Spleen (tissue), 11 donors: ENCODE data around the gene CCDC43. TPM values are rescaled to one million over a fixed set of nuclear protein-coding genes. Genes with fewer than 3 reads are reported as not detected.
A peak's percentile ranks its signal among the peaks of the same experiment; 100 is the strongest.
"Not testable (repeated sequence)": the region's sequence is repeated elsewhere in the genome, so short reads cannot be mapped to it uniquely, and the experiment has no call there.

Experiments
- DNase-seq: peaks from one replicate; pipeline ENCODE4 v3.0.0-alpha.2; 2020
- H3K27ac ChIP-seq, 8 donors: fragments of 200-600 bp; sonication (generic) in 7 of 8; 1 replicate in 4 of 8; 2 replicates in 4 of 8; pipeline versions ENCODE4 v1.5.0 to v1.8.0; 2016 to 2021; ENCODE audit warnings: inconsistent platforms in 4 of 8, mild to moderate bottlenecking in 4 of 8, moderate library complexity in 1 of 8
- H3K27me3 ChIP-seq, 7 donors: fragments of 200-600 bp; sonication (generic) in 6 of 7; replicated peaks in 1 of 7; 1 replicate in 4 of 7; 2 replicates in 3 of 7; pipeline versions ENCODE4 v1.5.0 to v1.8.0; 2016 to 2021; ENCODE audit warnings: inconsistent platforms in 3 of 7, mild to moderate bottlenecking in 1 of 7
- H3K36me3 ChIP-seq, 6 donors: fragments of 200-600 bp; sonication (generic) in 5 of 6; 1 replicate in 4 of 6; 2 replicates in 2 of 6; pipeline versions ENCODE4 v1.5.0 to v1.8.0; 2016 to 2021; ENCODE audit warnings: inconsistent platforms in 2 of 6
- H3K4me1 ChIP-seq, 6 donors: fragments of 200-600 bp; sonication (generic) in 5 of 6; 1 replicate in 3 of 6; 2 replicates in 3 of 6; pipeline versions ENCODE4 v1.5.0 to v1.8.0; 2016 to 2021; ENCODE audit warnings: inconsistent platforms in 3 of 6
- H3K4me3 ChIP-seq, 8 donors: fragments of 200-600 bp; sonication (generic) in 7 of 8; 1 replicate in 4 of 8; 2 replicates in 4 of 8; pipeline versions ENCODE4 v1.5.0 to v1.8.0; 2016 to 2021; ENCODE audit warnings: inconsistent platforms in 4 of 8, mild to moderate bottlenecking in 4 of 8, moderate library complexity in 2 of 8
- H3K9me3 ChIP-seq, 8 donors: fragments of 200-600 bp; sonication (generic) in 7 of 8; 1 replicate in 4 of 8; 2 replicates in 4 of 8; pipeline versions ENCODE4 v1.5.0 to v1.8.0; 2016 to 2021; ENCODE audit warnings: inconsistent platforms in 4 of 8
- POLR2A ChIP-seq, 3 donors: fragments of 450-650 bp; IDR thresholded peaks; one replicate each; pipeline ENCODE4 v1.5.1; 2017; ENCODE audit warnings: antibody characterized with exemption in 3 of 3, mild to moderate bottlenecking in 1 of 3
- POLR2AphosphoS5 ChIP-seq, 3 donors: sonication (generic); formaldehyde crosslinking; IDR thresholded peaks; one replicate each; pipeline ENCODE4 v1.5.1; 2017; ENCODE audit warnings: antibody characterized with exemption in 3 of 3
- WGBS, 5 donors: extraction: QIAGEN DNeasy Blood & Tissue Kit in 3 of 5; methylation state at CpG; one replicate each; pipeline versions ENCODE4 v1.1.5 to v1.1.7; 2013 to 2018; 5-methylcytosine and 5-hydroxymethylcytosine counted together
- intact Hi-C: fragments of 100-400 bp; cut with DNase I; formaldehyde crosslinking; loops from one replicate; pipeline ENCODE4 v1.15.0; 2023; ENCODE audit warnings: low total_unique reads
- polyA plus RNA-seq, 3 donors: library from polyadenylated mRNA; stranded (reverse); fragments of 200-250 nt; gene quantifications; one replicate each; pipeline ENCODE4 v1.2.1, GENCODE V29; 2013
- total RNA-seq, 7 donors: library from RNA; depleted of rRNA in 3 of 7; stranded (reverse); fragments of >200 nt in 3 of 7; fragmentation: NEBNext Ultra II Directional in 4 of 7; extraction: Animal tissue kit (Norgen Biotek cat#: 25700) in 4 of 7; gene quantifications; one replicate each; pipeline versions ENCODE4 v1.1.0 to v1.2.1, GENCODE V29; 2016 to 2021
- TF ChIP-seq, protein P1 (sequence below), 11 experiments: fragments of 200-600 bp in 7 of 11; fragments of 450-650 bp in 4 of 11; sonication (generic) in 4 of 11; IDR thresholded peaks in 8 of 11; conservative IDR thresholded peaks in 3 of 11; 1 replicate in 7 of 11; 2 replicates in 4 of 11; pipeline versions ENCODE4 v1.4.0 to v1.8.0; 2016 to 2021; ENCODE audit warnings: antibody characterized with exemption in 11 of 11, inconsistent platforms in 4 of 11, mild to moderate bottlenecking in 1 of 11
- donor health status: healthy with polysubstance abuse.
- donor health status: DM: no; HTN: no; CAD: no; lungs with moderate emphysema.
- donor health status: DM: no; HTN: no; CAD: no.
- donor health status: Bipolar disorder and iron deficiency.
- donor health status: healthy.
- donor health status: DM: no; HTN: no; CAD: no.
- donor health status: DM: yes; HTN: yes; CAD: no.

CCDC43 gene
- total and polyA plus RNA-seq, 10 donors, result 9.7 to 19.9 (median 17.0) TPM

DNA sequence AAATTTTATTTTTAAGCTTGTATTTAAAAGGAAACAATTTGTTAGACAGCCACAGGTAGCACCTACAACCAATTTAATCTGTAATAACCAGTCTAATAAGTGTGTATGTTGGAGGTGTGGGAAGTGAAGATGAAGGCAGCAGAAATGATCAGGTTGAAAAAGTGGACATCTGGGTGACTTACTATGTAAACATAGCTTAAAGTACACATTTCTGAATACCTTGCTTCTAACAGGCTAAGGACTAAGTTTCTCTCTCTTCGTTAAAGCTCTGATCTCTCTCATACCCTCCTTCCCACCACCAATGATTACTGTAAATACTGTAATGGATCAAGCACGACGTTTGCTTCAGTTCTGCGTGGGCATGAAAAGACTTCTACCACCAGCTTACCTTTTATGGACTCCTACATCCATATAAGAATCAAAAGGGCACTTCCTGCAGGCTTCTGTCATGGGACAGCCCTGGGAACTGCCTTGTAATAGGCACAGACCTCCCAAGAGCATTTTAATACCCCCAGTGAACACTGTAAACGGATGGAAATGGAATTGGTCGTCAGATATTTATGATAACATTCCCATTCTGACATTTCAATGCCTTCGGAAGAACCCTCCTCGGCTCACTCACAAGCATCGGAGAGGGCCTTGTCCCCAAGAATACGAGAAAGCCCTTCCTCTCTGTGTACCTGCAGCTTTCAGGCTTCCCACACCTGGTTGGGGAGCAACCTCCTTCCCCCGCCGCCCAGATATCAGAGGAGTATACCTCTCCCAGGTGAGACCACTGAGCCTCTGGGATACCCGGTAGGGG, 700 bp downstream of the CCDC43 start:
- no peak for TF ChIP-seq POLR2A (IDR thresholded peaks at IDR 0.05)
- no peak for TF ChIP-seq POLR2AphosphoS5 (IDR thresholded peaks at IDR 0.05)
- TF ChIP-seq, protein P1, sequence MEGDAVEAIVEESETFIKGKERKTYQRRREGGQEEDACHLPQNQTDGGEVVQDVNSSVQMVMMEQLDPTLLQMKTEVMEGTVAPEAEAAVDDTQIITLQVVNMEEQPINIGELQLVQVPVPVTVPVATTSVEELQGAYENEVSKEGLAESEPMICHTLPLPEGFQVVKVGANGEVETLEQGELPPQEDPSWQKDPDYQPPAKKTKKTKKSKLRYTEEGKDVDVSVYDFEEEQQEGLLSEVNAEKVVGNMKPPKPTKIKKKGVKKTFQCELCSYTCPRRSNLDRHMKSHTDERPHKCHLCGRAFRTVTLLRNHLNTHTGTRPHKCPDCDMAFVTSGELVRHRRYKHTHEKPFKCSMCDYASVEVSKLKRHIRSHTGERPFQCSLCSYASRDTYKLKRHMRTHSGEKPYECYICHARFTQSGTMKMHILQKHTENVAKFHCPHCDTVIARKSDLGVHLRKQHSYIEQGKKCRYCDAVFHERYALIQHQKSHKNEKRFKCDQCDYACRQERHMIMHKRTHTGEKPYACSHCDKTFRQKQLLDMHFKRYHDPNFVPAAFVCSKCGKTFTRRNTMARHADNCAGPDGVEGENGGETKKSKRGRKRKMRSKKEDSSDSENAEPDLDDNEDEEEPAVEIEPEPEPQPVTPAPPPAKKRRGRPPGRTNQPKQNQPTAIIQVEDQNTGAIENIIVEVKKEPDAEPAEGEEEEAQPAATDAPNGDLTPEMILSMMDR (IDR thresholded peaks at IDR 0.05 in 8 of 11, conservative IDR thresholded peaks at IDR 0.05 in 3 of 11), result no peak
- Histone ChIP-seq H3K9me3 (no peaks in the 10 kb centered on the region), H3K4me3 (peak overlapping the region; percentile 49 to 98 (median 84)), H3K27ac (peak overlapping the region in 7 of 8 donors; percentile 74 to 88 (median 82)), H3K27me3 (no peaks in the 10 kb centered on the region), H3K36me3 (peaks cover 0 to 28% (median 13%) of the 10 kb centered on the region in 6 donors), H3K4me1 (peaks cover 13 to 43% (median 27%) of the 10 kb centered on the region in 6 donors)
- WGBS, 5 donors, result 5 to 8% (median 6%) methylated on average over 12 to 13 of the region's 13 CpGs
- DNase-seq, result no peak
- intact Hi-C loops, result no loop called here

DNA sequence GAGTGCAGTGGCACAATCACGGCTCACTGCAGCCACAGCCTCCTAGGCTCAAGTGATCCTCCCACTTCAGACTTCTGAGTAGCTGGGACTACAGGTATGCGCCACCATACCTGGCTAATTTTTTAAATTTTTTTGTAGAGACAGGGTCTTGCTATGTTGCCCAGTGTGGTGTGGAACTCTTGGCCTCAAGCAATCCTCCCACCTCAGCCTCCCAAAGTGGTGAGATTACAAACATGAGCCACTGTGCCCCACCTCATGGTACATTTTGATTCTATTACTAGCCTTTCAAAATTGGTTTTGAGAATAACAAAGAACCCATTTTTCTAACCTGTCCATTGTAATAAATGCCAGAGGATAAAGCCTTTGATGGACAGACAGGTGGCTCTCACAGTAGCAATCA, 1.4 kb downstream of the CCDC43 start:
- Histone ChIP-seq H3K27ac (no peak overlapping the region), H3K4me3 (peak overlapping the region in 1 of 8 donors; percentile 98), H3K9me3 (no peaks in the 10 kb centered on the region), H3K4me1 (peaks cover 13 to 50% (median 28%) of the 10 kb centered on the region in 6 donors), H3K36me3 (peaks cover 0 to 35% (median 19%) of the 10 kb centered on the region in 6 donors), H3K27me3 (no peaks in the 10 kb centered on the region)
- intact Hi-C loops, result no loop called here
- 89 to 96% (median 94%) methylated on average over 2 of the region's 2 CpGs for WGBS, 5 donors
- no peak for DNase-seq
- TF ChIP-seq POLR2AphosphoS5 (IDR thresholded peaks at IDR 0.05) (no peak), POLR2A (IDR thresholded peaks at IDR 0.05) (no peak)
- TF ChIP-seq, protein P1 (IDR thresholded peaks at IDR 0.05 in 8 of 11, conservative IDR thresholded peaks at IDR 0.05 in 3 of 11), result no peak

DNA sequence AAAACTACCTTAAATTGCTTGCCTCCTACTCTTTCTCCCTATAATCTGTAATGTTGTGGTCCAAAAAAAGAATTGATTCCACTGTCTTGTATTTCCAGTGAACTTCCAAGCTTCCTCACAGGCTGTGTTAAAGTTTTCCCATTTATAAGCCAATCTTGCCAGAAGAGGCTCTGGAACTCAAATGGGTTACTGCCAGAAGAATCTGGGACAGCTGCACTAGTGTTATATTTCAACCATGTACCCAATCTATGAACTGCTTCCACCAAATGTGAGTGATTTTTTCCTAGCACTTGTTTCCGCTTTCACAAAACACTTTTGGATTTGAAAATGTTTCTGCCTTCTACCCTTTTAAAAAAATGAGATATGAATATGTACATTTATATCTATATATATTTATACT, 1.8 kb downstream of the CCDC43 start:
- intact Hi-C loops, result no loop called here
- Histone ChIP-seq H3K4me3 (no peak overlapping the region), H3K27me3 (no peaks in the 10 kb centered on the region), H3K27ac (no peak overlapping the region), H3K4me1 (peaks cover 13 to 55% (median 28%) of the 10 kb centered on the region in 6 donors), H3K9me3 (no peaks in the 10 kb centered on the region), H3K36me3 (peaks cover 2 to 39% (median 24%) of the 10 kb centered on the region in 6 donors)
- DNase-seq, result no peak
- TF ChIP-seq POLR2A (IDR thresholded peaks at IDR 0.05), result no peak
- TF ChIP-seq POLR2AphosphoS5 (IDR thresholded peaks at IDR 0.05), result no peak
- TF ChIP-seq, protein P1 (IDR thresholded peaks at IDR 0.05 in 8 of 11, conservative IDR thresholded peaks at IDR 0.05 in 3 of 11), result no peak
- WGBS, 5 donors, result 83 to 100% (median 94%) methylated on average over 1 of the region's 1 CpG

DNA sequence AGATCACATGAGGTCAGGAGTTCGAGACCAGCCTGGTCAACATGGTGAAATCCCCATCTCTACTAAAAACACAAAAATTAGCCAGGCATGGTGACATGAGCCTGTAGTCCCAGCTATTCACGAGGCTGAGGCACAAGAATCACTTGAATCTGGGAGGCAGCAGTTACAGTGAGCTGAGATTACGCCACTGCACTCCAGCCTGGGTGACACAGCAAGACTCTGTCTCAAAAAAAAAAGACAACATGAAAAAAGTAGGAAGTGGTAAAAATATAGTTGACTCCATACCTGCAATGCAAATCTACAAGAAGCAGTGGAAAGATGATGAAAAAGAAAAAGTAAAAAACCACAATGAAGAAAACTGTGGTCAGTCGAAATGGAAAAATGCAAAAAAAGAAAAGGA, 6.3 kb downstream of the CCDC43 start:
- DNase-seq, H3K4me3 ChIP-seq, intact Hi-C loops, H3K27me3 ChIP-seq, H3K9me3 ChIP-seq: not testable (repeated sequence)
- Histone ChIP-seq H3K4me1 (peaks cover under 1 to 31% (median 9%) of the 10 kb centered on the region in 6 donors), H3K36me3 (peaks cover 3 to 84% (median 58%) of the 10 kb centered on the region in 6 donors), H3K27ac (peak overlapping the region in 4 of 8 donors; percentile 45 to 63 (median 56))
- 53 to 81% (median 61%) methylated on average over 4 of the region's 4 CpGs for WGBS, 5 donors
